NK-92 (cell line): ENCODE data around the gene NAT9.

Experiments used
- DNase-seq: peaks from one replicate; lab custom pipeline; 2025; ENCODE audit not compliant: unreplicated experiment; lab: John Stamatoyannopoulos, UW

NAT9 gene

GRCh38 chr17:74731347-74731605, 44.9 kb downstream of the NAT9 start:
- no peak for DNase-seq

GRCh38 chr17:74730491-74731346, 45.4 kb downstream of the NAT9 start:
- DNase-seq = no peak

GRCh38 chr17:74729866-74730265, 46.3 kb downstream of the NAT9 start:
- DNase-seq = no peak

GRCh38 chr17:74729368-74729767, 46.8 kb downstream of the NAT9 start:
- DNase-seq = no peak

GRCh38 chr17:74728702-74729075, 47.5 kb downstream of the NAT9 start:
- DNase-seq = no peak

- no peak for DNase-seq
These were observed 48.0 kb downstream of the NAT9 start for GRCh38 chr17:74728033-74728701.

- DNase-seq = no peak
These were observed 51.0 kb downstream of the NAT9 start for GRCh38 chr17:74725111-74725510.

- no peak for DNase-seq
These were observed 52.3 kb downstream of the NAT9 start for GRCh38 chr17:74723891-74724290.

GRCh38 chr17:74722782-74723181, 53.4 kb downstream of the NAT9 start:
- DNase-seq = no peak
